Panc1 (cell line): ENCODE measurements around the gene KCNAB2.

Experiments used
- CTCF ChIP-seq: fragments of 450-650 bp; IDR thresholded peaks from 2 replicates; pipeline ENCODE4 v1.5.1; 2017; ENCODE audit warnings: mild to moderate bottlenecking
- POLR2AphosphoS5 ChIP-seq: IDR thresholded peaks from 2 replicates; pipeline ENCODE4 v1.6.1; 2012; ENCODE audit warnings: mild to moderate bottlenecking, low read depth, low read length, moderate library complexity
- REST ChIP-seq, 2 experiments: IDR thresholded peaks; 2 replicates each; pipeline ENCODE4 v1.6.1; 2011 to 2012; ENCODE audit warnings: low read depth in 2 of 2, control low read depth in 1 of 2, low read length in 1 of 2, mild to moderate bottlenecking in 1 of 2, moderate library complexity in 1 of 2; ENCODE audit not compliant: insufficient read depth in 1 of 2
- SIN3A ChIP-seq: IDR thresholded peaks from 2 replicates; pipeline ENCODE4 v1.6.1; 2012; ENCODE audit warnings: low read depth, mild to moderate bottlenecking, low read length, moderate library complexity, borderline replicate concordance; ENCODE audit not compliant: insufficient read depth

- TF ChIP-seq CTCF, result no peak
- no peak for TF ChIP-seq POLR2AphosphoS5
- TF ChIP-seq REST (IDR thresholded peaks at IDR 0.05; ENCODE audit: insufficient read depth in 1 of 2, low read depth in 2 of 2, low read length in 1 of 2), result no peak
- TF ChIP-seq SIN3A, result no peak
Observed at GRCh38 chr1:6133146-6133895, 87.6 kb downstream of the KCNAB2 start.
